Adrenal gland (tissue), 12 donors: Measurements from ENCODE around the gene ARHGAP10. TPM values are rescaled to one million over a fixed set of nuclear protein-coding genes. Genes with fewer than 3 reads are reported as not detected.

Experiments used
- DNase-seq, 7 donors: peaks; one replicate each; pipeline ENCODE4 v3.0.0-alpha.2; 2019 to 2020
- H3K27ac ChIP-seq, 5 donors: fragments of 200-600 bp; sonication (generic) in 4 of 5; 1 replicate in 3 of 5; 2 replicates in 2 of 5; pipeline versions ENCODE4 v1.5.1 to v1.8.0; 2016 to 2020; ENCODE audit warnings: mild to moderate bottlenecking in 1 of 5
- H3K27me3 ChIP-seq: fragments of 200-600 bp; 2 replicates; pipeline ENCODE4 v1.8.0; 2021
- H3K36me3 ChIP-seq, 2 donors: fragments of 200-600 bp; replicated peaks in 1 of 2; 1 replicate in 1 of 2; 2 replicates in 1 of 2; pipeline versions ENCODE4 v1.5.1 to v1.8.0; 2018 to 2022
- H3K4me1 ChIP-seq, 2 donors: fragments of 200-600 bp; replicated peaks in 1 of 2; 1 replicate in 1 of 2; 2 replicates in 1 of 2; pipeline versions ENCODE4 v1.5.1 to v1.8.0; 2018 to 2021
- H3K4me3 ChIP-seq, 4 donors: fragments of 200-600 bp; sonication (generic) in 3 of 4; one replicate each; pipeline ENCODE4 v1.5.1; 2016 to 2018
- H3K9me3 ChIP-seq, 3 donors: fragments of 200-600 bp; sonication (generic) in 1 of 3; replicated peaks in 1 of 3; 1 replicate in 2 of 3; 2 replicates in 1 of 3; pipeline versions ENCODE4 v1.5.1 to v1.8.0; 2016 to 2021
- CTCF ChIP-seq, 6 experiments: fragments of 450-650 bp in 4 of 6; fragments of 200-600 bp in 2 of 6; sonication (generic) in 1 of 6; IDR thresholded peaks; 1 replicate in 5 of 6; 2 replicates in 1 of 6; pipeline versions ENCODE4 v1.5.1 to v1.8.0; 2016 to 2021; ENCODE audit warnings: antibody characterized with exemption in 6 of 6, mild to moderate bottlenecking in 2 of 6, moderate library complexity in 1 of 6
- POLR2A ChIP-seq, 2 donors: fragments of 450-650 bp; IDR thresholded peaks; one replicate each; pipeline ENCODE4 v1.6.1; 2017; ENCODE audit warnings: antibody characterized with exemption in 2 of 2, mild to moderate bottlenecking in 2 of 2, moderate library complexity in 1 of 2
- WGBS, 4 donors: extraction: QIAGEN DNeasy Blood & Tissue Kit in 2 of 4; methylation state at CpG; one replicate each; pipeline versions ENCODE4 v1.1.5 to v1.1.7; 2013 to 2017; 5-methylcytosine and 5-hydroxymethylcytosine counted together
- intact Hi-C, 2 donors: fragments of 100-400 bp; cut with DNase I; formaldehyde crosslinking; loops; one replicate each; pipeline versions ENCODE4 v1.14.1 to v1.15.0; 2022 to 2023
- polyA plus RNA-seq, 3 donors: library from polyadenylated mRNA; stranded (reverse); fragments of 200-250 nt in 2 of 3; fragments of 350-450 nt in 1 of 3; fragmentation: Illumina TruSeq in 1 of 3; extraction: RNeasy Lipid Tissue Mini Kit (QIAGEN cat#74804) in 1 of 3; gene quantifications; one replicate each; pipeline ENCODE4 v1.2.3, GENCODE V29; 2013 to 2014
- total RNA-seq, 9 donors: library from RNA; depleted of rRNA in 4 of 9; stranded (reverse); fragments of >200 nt in 4 of 9; fragments of 120-200 nt in 1 of 9; fragmentation: NEBNext Ultra II Directional in 1 of 9; extraction: Animal tissue kit (Norgen Biotek cat#: 25700) in 1 of 9; gene quantifications; one replicate each; pipeline versions ENCODE4 v1.1.0 to v1.2.4, GENCODE V29; 2013 to 2023
- donor health status: healthy with polysubstance abuse.
- donor health status: Bipolar disorder and iron deficiency.
- donor health status: DM: yes; HTN: yes; CAD: no.
- donor health status: DM: no; HTN: no; CAD: no.
- donor health status: DM: no; HTN: no; CAD: no.
- donor health status: DM: yes; HTN: yes; CAD: no.

The ARHGAP10 gene
- total and polyA plus RNA-seq, 12 donors = 7.0 to 40.8 (median 22.1) TPM

- Histone ChIP-seq H3K4me3 (no peak overlapping the region), H3K4me1 (peaks cover 8 to 22% of the 10 kb centered on the region in 2 donors), H3K27me3 (no peaks in the 10 kb centered on the region), H3K27ac (no peak overlapping the region), H3K9me3 (no peaks in the 10 kb centered on the region), H3K36me3 (no peaks in the 10 kb centered on the region)
- no peak for TF ChIP-seq CTCF (IDR thresholded peaks at IDR 0.05)
- TF ChIP-seq POLR2A (IDR thresholded peaks at IDR 0.05) = no peak
- intact Hi-C loops = no loop called here
- DNase-seq = no peak
Measured at GRCh38 chr4:147779451-147779850, 47.6 kb downstream of the ARHGAP10 start.

DNA sequence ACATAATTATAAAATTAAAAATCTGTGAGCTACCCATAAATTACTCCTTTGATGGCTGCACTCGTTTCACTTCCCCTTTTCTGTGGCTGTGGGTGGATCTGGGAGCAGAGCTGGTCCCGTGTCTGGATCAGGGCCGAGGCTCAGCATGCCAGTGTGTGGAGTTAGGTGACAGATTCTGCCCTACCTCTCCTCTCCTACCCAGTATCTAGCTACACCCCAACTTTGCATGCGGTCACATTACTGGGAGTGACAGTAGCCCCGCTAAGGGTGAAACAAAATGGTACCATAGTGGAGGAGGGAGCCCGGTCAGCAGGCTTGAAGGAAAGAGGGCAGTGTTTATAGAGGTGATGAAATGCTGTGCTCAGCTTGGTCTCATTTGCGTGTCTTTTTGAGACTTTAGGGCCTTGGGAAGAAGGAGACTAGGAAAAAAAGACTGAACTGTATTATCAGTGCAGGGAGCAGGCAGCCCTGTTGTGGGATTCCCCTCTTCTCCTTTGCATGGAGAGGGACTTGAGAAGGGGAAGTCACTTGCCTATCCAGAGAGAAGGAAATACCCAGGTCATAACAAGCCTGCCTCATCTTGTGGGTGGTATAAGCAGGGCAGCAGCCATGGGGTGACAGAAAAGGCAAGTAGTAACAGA lies 48.4 kb downstream of the ARHGAP10 start:
- Histone ChIP-seq H3K27me3 (no peaks in the 10 kb centered on the region), H3K4me3 (no peak overlapping the region), H3K4me1 (peaks cover 8 to 26% of the 10 kb centered on the region in 2 donors), H3K27ac (no peak overlapping the region), H3K9me3 (no peaks in the 10 kb centered on the region), H3K36me3 (no peaks in the 10 kb centered on the region)
- intact Hi-C loops = no loop called here
- peak in 3 of 7 donors; percentile 24 to 28 (median 27) for DNase-seq
- 68 to 76% (median 72%) methylated on average over 7 of the region's 7 CpGs for WGBS, 4 donors
- TF ChIP-seq CTCF (IDR thresholded peaks at IDR 0.05) (no peak), POLR2A (IDR thresholded peaks at IDR 0.05) (no peak)

DNA sequence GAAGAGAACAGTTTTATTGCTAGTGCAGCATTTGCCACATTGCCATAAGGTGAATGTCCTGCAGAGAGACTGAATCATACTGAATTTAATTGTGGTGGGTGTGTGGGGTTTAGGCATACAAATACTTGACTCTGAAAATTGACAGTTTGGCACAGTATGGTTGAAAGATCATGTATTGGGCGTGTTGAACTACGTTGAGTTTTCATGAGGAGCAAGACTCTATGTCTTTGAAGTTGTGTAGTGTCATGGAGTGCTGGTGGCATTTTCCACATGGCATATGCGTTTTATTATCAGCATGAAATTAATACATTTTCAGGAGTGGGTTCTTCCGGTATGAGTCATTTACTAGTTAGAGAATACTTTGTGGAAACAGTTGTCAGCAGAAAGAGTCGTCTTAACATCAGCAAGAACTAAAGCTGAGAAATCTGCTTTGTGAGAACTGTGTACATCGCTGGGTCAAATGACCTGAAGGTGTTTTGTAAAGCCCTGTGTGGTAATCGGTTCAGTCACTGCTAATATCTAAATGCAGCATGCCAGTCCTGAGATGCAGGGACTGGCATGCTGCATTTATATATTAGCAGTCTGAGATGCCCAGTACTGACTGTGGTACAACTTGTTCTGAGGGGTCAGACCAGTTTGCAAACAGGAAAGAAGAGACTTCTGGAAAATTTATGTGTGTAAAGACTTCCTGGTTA lies 50.3 kb downstream of the ARHGAP10 start:
- 59 to 61% (median 61%) methylated on average over 7 of the region's 7 CpGs for WGBS, 4 donors
- DNase-seq = no peak
- Histone ChIP-seq H3K27me3 (no peaks in the 10 kb centered on the region), H3K4me1 (peaks cover 8 to 40% of the 10 kb centered on the region in 2 donors), H3K9me3 (no peaks in the 10 kb centered on the region), H3K27ac (peak overlapping the region in 2 of 5 donors; percentile 3 to 27), H3K36me3 (no peaks in the 10 kb centered on the region), H3K4me3 (no peak overlapping the region)
- TF ChIP-seq POLR2A (IDR thresholded peaks at IDR 0.05) = no peak
- TF ChIP-seq CTCF (IDR thresholded peaks at IDR 0.05) = no peak
- intact Hi-C loops = no loop called here

DNA sequence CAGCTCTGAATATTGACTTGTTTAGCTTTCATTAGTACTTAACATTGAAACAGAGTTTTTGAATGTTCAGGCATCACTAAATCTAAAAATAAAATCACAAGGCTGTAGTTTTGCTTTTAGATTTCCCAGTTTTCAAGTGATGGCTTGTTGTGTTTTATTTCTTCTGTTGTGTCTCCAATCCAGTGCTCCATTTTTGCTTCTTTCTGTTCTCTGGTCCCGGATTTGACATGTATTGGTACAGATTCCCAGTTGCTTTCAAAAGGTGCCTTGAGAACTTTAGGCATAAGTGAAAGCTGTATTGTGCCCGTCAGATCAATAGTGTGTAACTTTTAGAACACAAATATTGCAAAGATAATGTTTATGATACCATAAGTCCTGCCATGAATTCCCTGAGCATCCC lies 53.2 kb downstream of the ARHGAP10 start:
- peak overlapping the region in 1 of 5 donors; percentile 32 for H3K27ac ChIP-seq
- TF ChIP-seq POLR2A (IDR thresholded peaks at IDR 0.05) = no peak
- TF ChIP-seq CTCF (IDR thresholded peaks at IDR 0.05) = no peak
- no peaks in the 10 kb centered on the region for H3K36me3 ChIP-seq
- 70 to 83% (median 74%) methylated on average over 2 of the region's 2 CpGs for WGBS, 4 donors
- intact Hi-C loops = no loop called here
- DNase-seq = no peak
- H3K4me1 ChIP-seq = peaks cover 8 to 55% of the 10 kb centered on the region in 2 donors
- no peaks in the 10 kb centered on the region for H3K27me3 ChIP-seq
- H3K4me3 ChIP-seq = no peak overlapping the region
- H3K9me3 ChIP-seq = no peaks in the 10 kb centered on the region
